ENCODE results near the gene WWC2.
"Not testable (repeated sequence)": the region's sequence is repeated elsewhere in the genome, so short reads cannot be mapped to it uniquely, and the experiment has no call there.

Gene WWC2

GRCh38 chr4:183172881-183173280, 73.8 kb downstream of the WWC2 start:
- no peak for DNase-seq (ENCODE audit: low read depth)

- DNase-seq (ENCODE audit: low read depth), result no peak
These were observed 74.8 kb downstream of the WWC2 start for GRCh38 chr4:183173580-183174526.

- no peak for DNase-seq (ENCODE audit: low read depth)
These were observed 76.7 kb downstream of the WWC2 start for GRCh38 chr4:183175631-183176232.

- no peak for DNase-seq (ENCODE audit: low read depth)
These were observed 77.9 kb downstream of the WWC2 start for GRCh38 chr4:183177001-183177400.

- no peak for DNase-seq (ENCODE audit: low read depth)
These were observed 79.1 kb downstream of the WWC2 start for GRCh38 chr4:183178201-183178600.

GRCh38 chr4:183180096-183180495, 81.0 kb downstream of the WWC2 start:
- no peak for DNase-seq (ENCODE audit: low read depth)

- DNase-seq (ENCODE audit: low read depth), result no peak
These were observed 81.6 kb downstream of the WWC2 start for GRCh38 chr4:183180621-183181020.

GRCh38 chr4:183181081-183181480, 82.0 kb downstream of the WWC2 start:
- no peak for DNase-seq (ENCODE audit: low read depth)

GRCh38 chr4:183182873-183183725, 84.0 kb downstream of the WWC2 start:
- DNase-seq (ENCODE audit: low read depth), result no peak

- no peak for DNase-seq (ENCODE audit: low read depth)
These were observed 85.0 kb downstream of the WWC2 start for GRCh38 chr4:183183906-183184535.

GRCh38 chr4:183185018-183185417, 86.0 kb downstream of the WWC2 start:
- DNase-seq (ENCODE audit: low read depth), result no peak

GRCh38 chr4:183185559-183185958, 86.5 kb downstream of the WWC2 start:
- DNase-seq (ENCODE audit: low read depth), result no peak

GRCh38 chr4:183186813-183187212, 87.8 kb downstream of the WWC2 start:
- DNase-seq (ENCODE audit: low read depth), result no peak

GRCh38 chr4:183190900-183191527, 92.0 kb downstream of the WWC2 start:
- no peak for DNase-seq (ENCODE audit: low read depth)

- no peak for DNase-seq (ENCODE audit: low read depth)
These were observed 92.6 kb downstream of the WWC2 start for GRCh38 chr4:183191630-183192029.

GRCh38 chr4:183192571-183192970, 93.5 kb downstream of the WWC2 start:
- no peak for DNase-seq (ENCODE audit: low read depth)

GRCh38 chr4:183193730-183194338, 94.8 kb downstream of the WWC2 start:
- DNase-seq (ENCODE audit: low read depth), result not testable (repeated sequence)

GRCh38 chr4:183195534-183195933, 96.5 kb downstream of the WWC2 start:
- no peak for DNase-seq (ENCODE audit: low read depth)

- DNase-seq (ENCODE audit: low read depth), result no peak
These were observed 98.1 kb downstream of the WWC2 start for GRCh38 chr4:183197140-183197539.

GRCh38 chr4:183200453-183200852, 101.4 kb downstream of the WWC2 start:
- DNase-seq (ENCODE audit: low read depth), result no peak

GRCh38 chr4:183201331-183201730, 102.3 kb downstream of the WWC2 start:
- no peak for DNase-seq (ENCODE audit: low read depth)
